Thyroid gland (tissue), 4 donors: ENCODE data around the gene SIX2. TPM values are rescaled to one million over a fixed set of nuclear protein-coding genes. Genes with fewer than 3 reads are reported as not detected.
A peak's percentile ranks its signal among the peaks of the same experiment; 100 is the strongest.

Source experiments
- DNase-seq, 2 donors: peaks; one replicate each; pipeline ENCODE4 v3.0.0-alpha.2; 2019
- H3K27ac ChIP-seq, 3 donors: fragments of 200-600 bp; sonication (generic); 1 replicate in 2 of 3; 2 replicates in 1 of 3; pipeline ENCODE4 v1.5.1; 2016 to 2019; ENCODE audit warnings: mild to moderate bottlenecking in 1 of 3, moderate library complexity in 1 of 3
- H3K27me3 ChIP-seq: fragments of 200-600 bp; sonication (generic); one replicate; pipeline ENCODE4 v1.5.1; 2019
- H3K36me3 ChIP-seq, 2 donors: fragments of 200-600 bp; sonication (generic); one replicate each; pipeline ENCODE4 v1.5.1; 2016 to 2019
- H3K4me1 ChIP-seq, 2 donors: fragments of 200-600 bp; sonication (generic); one replicate each; pipeline ENCODE4 v1.5.1; 2017 to 2019
- H3K4me3 ChIP-seq, 3 donors: fragments of 200-600 bp; sonication (generic); replicated peaks in 1 of 3; 1 replicate in 2 of 3; 2 replicates in 1 of 3; pipeline ENCODE4 v1.5.1; 2016; ENCODE audit warnings: mild to moderate bottlenecking in 1 of 3
- H3K9me3 ChIP-seq: fragments of 200-600 bp; sonication (generic); one replicate; pipeline ENCODE4 v1.5.1; 2017
- CTCF ChIP-seq, 6 experiments: fragments of 200-600 bp in 3 of 6; fragments of 450-650 bp in 3 of 6; sonication (generic) in 3 of 6; IDR thresholded peaks; one replicate each; pipeline ENCODE4 v1.5.1; 2016 to 2019; ENCODE audit warnings: antibody characterized with exemption in 6 of 6, mild to moderate bottlenecking in 2 of 6, inconsistent platforms in 1 of 6, moderate library complexity in 1 of 6
- POLR2A ChIP-seq, 2 donors: fragments of 450-650 bp; IDR thresholded peaks; one replicate each; pipeline ENCODE4 v1.6.1; 2017; ENCODE audit warnings: antibody characterized with exemption in 2 of 2, mild to moderate bottlenecking in 2 of 2, moderate library complexity in 1 of 2
- WGBS, 2 donors: methylation state at CpG; one replicate each; pipeline ENCODE4 v1.1.5; 2017; 5-methylcytosine and 5-hydroxymethylcytosine counted together
- intact Hi-C: fragments of 100-400 bp; cut with DNase I; formaldehyde crosslinking; loops from one replicate; pipeline ENCODE4 v1.15.1; 2023
- total RNA-seq, 4 donors: library from RNA; depleted of rRNA; stranded (reverse); fragments of >200 nt; gene quantifications; one replicate each; pipeline ENCODE4 v1.2.3, GENCODE V29; 2016

The SIX2 gene
- total RNA-seq, 4 donors from 2014 or later: 0.24 to 3.1 (median 1.5) TPM; not detected in 1

- TF ChIP-seq POLR2A (IDR thresholded peaks at IDR 0.05) (no peak), CTCF (IDR thresholded peaks at IDR 0.05) (peak in 3 of 6 experiments; percentile 50 to 61 (median 58))
- H3K4me3 ChIP-seq: no peak overlapping the region
- no peaks in the 10 kb centered on the region for H3K36me3 ChIP-seq
- DNase-seq: peak; percentile 75 to 92
- no peak overlapping the region for H3K27ac ChIP-seq
- intact Hi-C loops: no loop called here
- WGBS, 2 donors: 46 to 58% methylated on average over 7 of the region's 7 CpGs
- H3K27me3 ChIP-seq: no peaks in the 10 kb centered on the region
- H3K4me1 ChIP-seq: no peaks in the 10 kb centered on the region
- H3K9me3 ChIP-seq: no peaks in the 10 kb centered on the region
Measured at GRCh38 chr2:45024600-45025291, 15.5 kb upstream of the SIX2 start.

GRCh38 chr2:45024097-45024496, 14.8 kb upstream of the SIX2 start:
- no peaks in the 10 kb centered on the region for H3K9me3 ChIP-seq
- intact Hi-C loops: no loop called here
- no peaks in the 10 kb centered on the region for H3K4me1 ChIP-seq
- no peak overlapping the region for H3K27ac ChIP-seq
- H3K27me3 ChIP-seq: no peaks in the 10 kb centered on the region
- no peak for DNase-seq
- WGBS, 2 donors: 84 to 87% methylated on average over 5 of the region's 5 CpGs
- no peak overlapping the region for H3K4me3 ChIP-seq
- H3K36me3 ChIP-seq: no peaks in the 10 kb centered on the region
- TF ChIP-seq POLR2A (IDR thresholded peaks at IDR 0.05) (no peak), CTCF (IDR thresholded peaks at IDR 0.05) (no peak)

- DNase-seq: no peak
- Histone ChIP-seq H3K4me1 (no peaks in the 10 kb centered on the region), H3K4me3 (no peak overlapping the region), H3K36me3 (no peaks in the 10 kb centered on the region), H3K27me3 (no peaks in the 10 kb centered on the region), H3K9me3 (no peaks in the 10 kb centered on the region), H3K27ac (no peak overlapping the region)
- intact Hi-C loops: no loop called here
- WGBS, 2 donors: 81 to 96% methylated on average over 3 of the region's 3 CpGs
- TF ChIP-seq CTCF (IDR thresholded peaks at IDR 0.05) (no peak), POLR2A (IDR thresholded peaks at IDR 0.05) (no peak)
Measured at GRCh38 chr2:45020439-45020838, 11.2 kb upstream of the SIX2 start.

GRCh38 chr2:45018023-45018422, 8.8 kb upstream of the SIX2 start:
- H3K36me3 ChIP-seq: no peaks in the 10 kb centered on the region
- intact Hi-C loops: no loop called here
- 30 to 63% methylated on average over 1 of the region's 1 CpG for WGBS, 2 donors
- H3K4me1 ChIP-seq: peaks cover 12 to 13% of the 10 kb centered on the region in 2 donors
- no peaks in the 10 kb centered on the region for H3K9me3 ChIP-seq
- TF ChIP-seq CTCF (IDR thresholded peaks at IDR 0.05) (no peak), POLR2A (IDR thresholded peaks at IDR 0.05) (no peak)
- no peak overlapping the region for H3K27ac ChIP-seq
- H3K27me3 ChIP-seq: peaks cover 12% of the 10 kb centered on the region
- DNase-seq: no peak
- no peak overlapping the region for H3K4me3 ChIP-seq

- H3K27me3 ChIP-seq: peaks cover 28% of the 10 kb centered on the region
- intact Hi-C loops: no loop called here
- no peak overlapping the region for H3K4me3 ChIP-seq
Measured at GRCh38 chr2:45014831-45015230, 5.6 kb upstream of the SIX2 start.

More at GRCh38 chr2:45014831-45015230, 5.6 kb upstream of the SIX2 start:
- Histone ChIP-seq H3K4me1 (peaks cover 24% of the 10 kb centered on the region in 2 donors), H3K27ac (no peak overlapping the region), H3K36me3 (no peaks in the 10 kb centered on the region), H3K9me3 (no peaks in the 10 kb centered on the region)
- no peak for DNase-seq
- no peak for TF ChIP-seq POLR2A (IDR thresholded peaks at IDR 0.05)
- no peak for TF ChIP-seq CTCF (IDR thresholded peaks at IDR 0.05)
- WGBS, 2 donors: 75 to 80% methylated on average over 7 of the region's 7 CpGs
